Measurements from ENCODE around the gene TPGS1.

The TPGS1 gene

DNA sequence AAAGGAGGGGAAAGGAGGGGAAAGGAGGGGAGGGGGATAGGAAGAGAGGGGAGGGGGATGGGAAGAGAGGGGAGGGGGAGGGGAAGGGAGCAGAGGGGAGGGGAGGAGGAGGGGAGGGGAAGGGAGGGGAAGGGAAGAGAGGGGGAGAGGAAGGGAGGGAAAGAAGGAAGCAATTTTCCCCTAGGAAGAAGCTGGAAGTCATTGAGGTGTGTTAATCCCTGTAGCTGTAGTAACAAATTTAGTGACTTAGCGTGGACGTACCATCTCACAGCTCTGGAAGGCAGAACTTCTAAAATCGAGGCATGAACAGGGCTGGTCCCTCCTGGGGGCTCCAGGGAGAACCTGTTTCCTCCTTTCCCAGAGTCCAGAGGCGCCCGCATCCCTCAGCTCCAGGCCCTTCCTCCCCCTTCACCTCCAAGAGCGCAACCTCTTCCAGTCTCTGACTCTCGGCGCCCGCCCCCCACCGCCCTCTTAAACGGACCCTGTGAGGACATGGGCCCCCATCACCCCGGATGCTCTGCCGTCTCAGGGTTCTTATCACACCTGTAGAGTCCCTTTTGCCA is 18.6 kb downstream of the TPGS1 start:
- H3K4me3 ChIP-seq (ENCODE audit: low read depth in 1 of 2, low read length in 1 of 2) = no peak overlapping the region
- H3K9me3 ChIP-seq = no peaks in the 10 kb centered on the region
- H3K4me1 ChIP-seq (ENCODE audit: control insufficient read depth in 1 of 2, insufficient read depth in 1 of 2, low read depth in 1 of 2, low read length in 1 of 2) = peaks cover 7 to 10% of the 10 kb centered on the region in 2 experiments
- no peaks in the 10 kb centered on the region for H3K36me3 ChIP-seq
- no peak overlapping the region for H3K27ac ChIP-seq
- TF ChIP-seq, protein P1, sequence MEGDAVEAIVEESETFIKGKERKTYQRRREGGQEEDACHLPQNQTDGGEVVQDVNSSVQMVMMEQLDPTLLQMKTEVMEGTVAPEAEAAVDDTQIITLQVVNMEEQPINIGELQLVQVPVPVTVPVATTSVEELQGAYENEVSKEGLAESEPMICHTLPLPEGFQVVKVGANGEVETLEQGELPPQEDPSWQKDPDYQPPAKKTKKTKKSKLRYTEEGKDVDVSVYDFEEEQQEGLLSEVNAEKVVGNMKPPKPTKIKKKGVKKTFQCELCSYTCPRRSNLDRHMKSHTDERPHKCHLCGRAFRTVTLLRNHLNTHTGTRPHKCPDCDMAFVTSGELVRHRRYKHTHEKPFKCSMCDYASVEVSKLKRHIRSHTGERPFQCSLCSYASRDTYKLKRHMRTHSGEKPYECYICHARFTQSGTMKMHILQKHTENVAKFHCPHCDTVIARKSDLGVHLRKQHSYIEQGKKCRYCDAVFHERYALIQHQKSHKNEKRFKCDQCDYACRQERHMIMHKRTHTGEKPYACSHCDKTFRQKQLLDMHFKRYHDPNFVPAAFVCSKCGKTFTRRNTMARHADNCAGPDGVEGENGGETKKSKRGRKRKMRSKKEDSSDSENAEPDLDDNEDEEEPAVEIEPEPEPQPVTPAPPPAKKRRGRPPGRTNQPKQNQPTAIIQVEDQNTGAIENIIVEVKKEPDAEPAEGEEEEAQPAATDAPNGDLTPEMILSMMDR (IDR thresholded peaks at IDR 0.05) = no peak
- peaks cover 19% of the 10 kb centered on the region for H3K27me3 ChIP-seq

DNA sequence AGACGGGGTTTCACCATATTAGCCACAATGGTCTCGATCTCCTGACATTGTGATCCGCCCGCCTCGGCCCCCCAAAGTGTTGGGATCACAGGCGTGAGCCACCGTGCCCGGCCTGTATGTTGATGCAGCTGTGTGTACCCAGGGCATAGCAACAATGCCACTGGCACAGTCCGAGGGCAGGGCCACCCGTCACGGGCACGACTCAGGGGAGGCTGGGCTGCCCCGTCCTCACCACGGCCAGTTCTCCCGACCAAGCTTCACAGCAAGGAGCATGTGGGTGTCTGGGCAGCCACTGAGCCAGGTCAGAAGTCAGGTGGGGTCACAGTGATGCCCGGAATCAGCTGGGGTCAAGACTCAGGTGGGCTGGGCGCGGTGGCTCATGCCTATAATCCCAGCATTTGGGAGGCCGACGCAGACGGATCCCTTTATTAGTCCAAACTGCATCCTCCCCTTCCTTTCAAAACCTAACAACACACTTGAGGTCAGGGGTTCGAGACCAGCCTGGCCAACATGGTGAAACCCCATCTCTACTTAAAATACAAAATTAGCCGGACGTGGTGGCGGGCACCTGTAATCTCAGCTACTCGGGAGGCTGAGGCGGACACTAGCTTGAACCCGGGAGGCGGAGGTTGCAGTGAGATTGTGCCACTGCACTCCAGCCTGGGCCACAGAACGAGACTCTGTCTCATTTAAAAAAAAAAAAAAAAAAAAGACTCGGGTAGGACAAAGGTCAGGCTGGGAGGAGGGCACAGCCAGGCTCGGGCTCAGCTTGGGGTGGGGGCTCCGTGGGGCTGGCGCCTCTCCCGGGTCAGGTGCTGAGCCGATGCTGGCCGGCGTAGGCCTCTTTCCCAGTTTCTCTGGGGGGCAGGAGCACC is 23.1 kb downstream of the TPGS1 start:
- Histone ChIP-seq H3K9me3 (no peaks in the 10 kb centered on the region), H3K27ac (peak overlapping the region; percentile 85), H3K36me3 (peaks cover 6% of the 10 kb centered on the region), H3K4me1 (ENCODE audit: control insufficient read depth in 1 of 2, insufficient read depth in 1 of 2, low read depth in 1 of 2, low read length in 1 of 2) (peaks cover 27 to 30% of the 10 kb centered on the region in 2 experiments), H3K4me3 (ENCODE audit: low read depth in 1 of 2, low read length in 1 of 2) (peak overlapping the region; percentile 87 to 90), H3K27me3 (peaks cover 15% of the 10 kb centered on the region)
- TF ChIP-seq, protein P1 (IDR thresholded peaks at IDR 0.05) = no peak

DNA sequence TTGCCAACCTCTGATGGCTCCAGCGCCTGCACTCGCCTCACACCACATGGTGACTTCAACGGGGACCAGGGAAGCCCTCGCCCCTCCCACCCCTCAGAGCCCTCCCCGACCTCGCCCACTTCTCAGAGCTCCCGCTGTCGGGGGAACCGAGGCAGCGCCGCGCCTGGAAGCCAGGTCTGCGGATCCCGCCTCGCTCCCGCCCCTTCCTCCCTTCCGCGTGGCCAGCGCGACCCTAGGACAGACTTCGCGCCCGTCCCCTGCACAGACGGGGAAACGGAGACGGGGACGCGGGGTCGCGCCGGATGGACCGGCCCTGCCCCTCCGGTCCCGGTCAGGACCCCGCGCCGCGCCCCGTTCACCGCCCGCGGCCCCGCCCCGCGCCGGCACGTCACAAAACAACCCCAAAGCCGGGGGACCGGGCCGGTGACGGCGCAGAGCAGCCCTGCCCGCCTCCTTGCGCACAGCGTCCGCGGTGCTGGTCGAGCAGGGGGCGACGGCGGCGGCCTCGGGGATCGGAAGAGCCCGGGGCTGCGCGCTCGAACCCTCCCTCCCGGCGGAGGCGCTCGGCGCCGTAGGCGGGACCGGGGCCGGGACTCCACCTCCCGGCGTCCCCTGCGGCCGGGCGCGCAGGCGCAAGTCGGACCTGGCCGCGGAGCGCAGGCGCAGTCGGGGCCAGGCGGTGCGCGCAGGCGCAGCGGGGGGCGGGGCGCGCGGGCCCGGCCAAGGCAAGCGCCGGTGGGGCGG is 23.9 kb downstream of the TPGS1 start:
- Histone ChIP-seq H3K9me3 (no peaks in the 10 kb centered on the region), H3K27me3 (peaks cover 8% of the 10 kb centered on the region), H3K4me3 (ENCODE audit: low read depth in 1 of 2, low read length in 1 of 2) (peak overlapping the region; percentile 87 to 90), H3K36me3 (peaks cover 15% of the 10 kb centered on the region), H3K27ac (peak overlapping the region; percentile 85), H3K4me1 (ENCODE audit: control insufficient read depth in 1 of 2, insufficient read depth in 1 of 2, low read depth in 1 of 2, low read length in 1 of 2) (peaks cover 27 to 30% of the 10 kb centered on the region in 2 experiments)
- TF ChIP-seq, protein P1 (IDR thresholded peaks at IDR 0.05) = no peak

DNA sequence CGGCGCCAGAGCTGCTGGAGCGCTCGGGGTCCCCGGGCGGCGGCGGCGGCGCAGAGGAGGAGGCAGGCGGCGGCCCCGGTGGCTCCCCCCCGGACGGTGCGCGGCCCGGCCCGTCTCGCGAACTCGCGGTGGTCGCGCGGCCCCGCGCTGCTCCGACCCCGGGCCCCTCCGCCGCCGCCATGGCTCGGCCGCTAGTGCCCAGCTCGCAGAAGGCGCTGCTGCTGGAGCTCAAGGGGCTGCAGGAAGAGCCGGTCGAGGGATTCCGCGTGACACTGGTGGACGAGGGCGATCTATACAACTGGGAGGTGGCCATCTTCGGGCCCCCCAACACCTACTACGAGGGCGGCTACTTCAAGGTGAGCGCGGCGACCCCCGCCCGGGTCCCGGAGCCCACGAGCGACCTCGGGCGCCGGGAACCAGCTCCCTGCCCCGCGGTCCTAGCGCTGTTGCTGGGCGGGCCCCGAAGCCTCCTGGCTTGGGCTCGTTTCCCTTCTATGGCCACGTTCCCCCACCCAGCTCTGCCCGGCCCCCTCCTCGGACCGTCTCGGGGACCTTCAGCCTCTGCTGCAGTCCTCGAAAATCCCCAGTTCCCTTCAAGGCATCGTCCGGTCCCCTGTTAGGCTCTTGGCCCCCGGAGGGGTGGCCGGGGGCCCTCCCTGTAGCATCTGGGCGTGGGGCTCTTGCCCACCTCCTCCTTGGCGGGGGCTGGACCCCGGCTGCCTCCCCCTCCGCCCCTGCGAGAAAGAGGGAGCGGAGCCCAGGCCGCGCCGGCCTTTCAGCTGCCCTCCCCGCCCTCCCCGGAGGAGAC is 24.7 kb downstream of the TPGS1 start, which contains the start of gene CDC34:
Gene CDC34, plus strand, starts transcription at position 8 of the 808 bp plus-strand sequence. Its CDS starts 172 bp downstream, at position 180.
- peaks cover 22% of the 10 kb centered on the region for H3K36me3 ChIP-seq
- H3K4me3 ChIP-seq (ENCODE audit: low read depth in 1 of 2, low read length in 1 of 2) = peak within 1 kb of the TSS; percentile 87 to 90
- peak within 1 kb of the TSS; percentile 85 for H3K27ac ChIP-seq
- peaks cover under 1% of the 10 kb centered on the region for H3K27me3 ChIP-seq
- no peaks in the 10 kb centered on the region for H3K9me3 ChIP-seq
- TF ChIP-seq, protein P1 (IDR thresholded peaks at IDR 0.05) = no peak
- peaks cover 27 to 30% of the 10 kb centered on the region in 2 experiments for H3K4me1 ChIP-seq (ENCODE audit: control insufficient read depth in 1 of 2, insufficient read depth in 1 of 2, low read depth in 1 of 2, low read length in 1 of 2)

All from neutrophil (primary cell).